KMS-11 (cell line): ENCODE results near the gene BABAM2.

Experiments used
- H2AFZ ChIP-seq: fragments of 200-600 bp; sonication (generic); 2 replicates; pipeline ENCODE4 v1.6.1; 2016; ENCODE audit warnings: antibody characterized with exemption, mixed run types, low read depth
- H3K27ac ChIP-seq: fragments of 200-600 bp; sonication (generic); 2 replicates; pipeline ENCODE4 v1.6.1; 2016; ENCODE audit warnings: mild to moderate bottlenecking, mixed run types
- H3K27me3 ChIP-seq: fragments of 200-600 bp; sonication (generic); 2 replicates; pipeline ENCODE4 v1.6.1; 2017; ENCODE audit warnings: mild to moderate bottlenecking, low read depth, mixed run types, moderate library complexity; ENCODE audit not compliant: insufficient read depth
- H3K36me3 ChIP-seq: fragments of 200-600 bp; sonication (generic); 2 replicates; pipeline ENCODE4 v1.6.1; 2017; ENCODE audit warnings: mild to moderate bottlenecking, mixed run types; ENCODE audit not compliant: insufficient read depth
- H3K4me1 ChIP-seq: fragments of 200-600 bp; sonication (generic); 2 replicates; pipeline ENCODE4 v1.6.1; 2016; ENCODE audit warnings: mild to moderate bottlenecking, low read depth, mixed run types; ENCODE audit not compliant: poor library complexity, severe bottlenecking
- H3K4me2 ChIP-seq: fragments of 200-600 bp; sonication (generic); 2 replicates; pipeline ENCODE4 v1.7.0; 2016; ENCODE audit warnings: mild to moderate bottlenecking, mixed run types
- H3K4me3 ChIP-seq: fragments of 200-600 bp; sonication (generic); IDR thresholded peaks from 2 replicates; pipeline ENCODE4 v1.6.1; 2017; ENCODE audit warnings: low read depth, low read length, mixed read lengths; ENCODE audit not compliant: insufficient read depth
- H3K79me2 ChIP-seq: fragments of 200-600 bp; sonication (generic); 2 replicates; pipeline ENCODE4 v1.6.1; 2016; ENCODE audit warnings: low read depth, mixed run types; ENCODE audit not compliant: insufficient read depth
- H3K9ac ChIP-seq: fragments of 200-600 bp; sonication (generic); 2 replicates; pipeline ENCODE4 v1.6.1; 2016; ENCODE audit warnings: mild to moderate bottlenecking, mixed run types
- H4K20me1 ChIP-seq: fragments of 200-600 bp; sonication (generic); 2 replicates; pipeline ENCODE4 v1.6.1; 2016; ENCODE audit warnings: mild to moderate bottlenecking, mixed run types; ENCODE audit not compliant: insufficient read depth
- TF ChIP-seq, protein P1 (sequence below): fragments of 200-600 bp; sonication (generic); conservative IDR thresholded peaks from 2 replicates; pipeline ENCODE4 v1.6.1; 2017; ENCODE audit warnings: low read depth, mild to moderate bottlenecking, antibody characterized with exemption, low read length, moderate library complexity, mixed read lengths

BABAM2 gene

DNA sequence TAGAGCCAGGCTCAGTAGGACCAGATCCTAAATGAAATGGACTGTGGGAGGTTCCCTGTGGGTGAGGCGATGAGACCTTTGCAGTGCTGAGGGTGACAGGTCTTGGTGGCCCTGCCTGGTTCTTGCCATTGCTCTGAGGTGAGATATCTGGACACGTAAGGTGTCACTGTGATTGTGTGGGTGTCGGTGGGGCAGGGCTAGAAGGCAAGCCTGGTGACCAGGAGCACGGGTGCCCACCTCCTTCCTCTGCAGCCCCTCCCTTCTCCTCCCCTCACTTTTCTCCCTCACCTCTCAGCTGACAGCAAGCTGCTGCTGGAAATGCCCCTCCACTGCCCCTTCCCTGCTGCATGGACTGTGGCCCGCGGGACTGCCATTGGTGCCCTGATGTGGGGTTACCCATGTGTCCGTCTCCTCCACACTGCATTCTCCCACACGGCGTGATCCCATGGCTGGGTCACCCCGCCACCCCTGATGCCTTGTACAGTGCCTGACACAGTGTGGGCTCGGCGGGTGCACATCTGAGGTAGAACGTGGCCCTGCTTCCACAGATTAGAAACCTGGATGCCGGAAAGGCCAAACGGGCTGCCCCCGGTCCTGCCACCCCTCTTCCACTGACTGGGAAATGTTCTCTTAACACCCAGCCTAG lies 446.6 kb downstream of the BABAM2 start:
- H3K4me1 ChIP-seq, result no peaks in the 10 kb centered on the region
- no peaks in the 10 kb centered on the region for H4K20me1 ChIP-seq
- no peak overlapping the region for H3K9ac ChIP-seq
- no peaks in the 10 kb centered on the region for H3K27me3 ChIP-seq
- TF ChIP-seq, protein P1, sequence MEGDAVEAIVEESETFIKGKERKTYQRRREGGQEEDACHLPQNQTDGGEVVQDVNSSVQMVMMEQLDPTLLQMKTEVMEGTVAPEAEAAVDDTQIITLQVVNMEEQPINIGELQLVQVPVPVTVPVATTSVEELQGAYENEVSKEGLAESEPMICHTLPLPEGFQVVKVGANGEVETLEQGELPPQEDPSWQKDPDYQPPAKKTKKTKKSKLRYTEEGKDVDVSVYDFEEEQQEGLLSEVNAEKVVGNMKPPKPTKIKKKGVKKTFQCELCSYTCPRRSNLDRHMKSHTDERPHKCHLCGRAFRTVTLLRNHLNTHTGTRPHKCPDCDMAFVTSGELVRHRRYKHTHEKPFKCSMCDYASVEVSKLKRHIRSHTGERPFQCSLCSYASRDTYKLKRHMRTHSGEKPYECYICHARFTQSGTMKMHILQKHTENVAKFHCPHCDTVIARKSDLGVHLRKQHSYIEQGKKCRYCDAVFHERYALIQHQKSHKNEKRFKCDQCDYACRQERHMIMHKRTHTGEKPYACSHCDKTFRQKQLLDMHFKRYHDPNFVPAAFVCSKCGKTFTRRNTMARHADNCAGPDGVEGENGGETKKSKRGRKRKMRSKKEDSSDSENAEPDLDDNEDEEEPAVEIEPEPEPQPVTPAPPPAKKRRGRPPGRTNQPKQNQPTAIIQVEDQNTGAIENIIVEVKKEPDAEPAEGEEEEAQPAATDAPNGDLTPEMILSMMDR, result no peak
- H3K79me2 ChIP-seq, result no peaks in the 10 kb centered on the region
- H3K4me3 ChIP-seq, result no peak overlapping the region
- H3K36me3 ChIP-seq, result no peaks in the 10 kb centered on the region
- no peak overlapping the region for H3K4me2 ChIP-seq
- H2AFZ ChIP-seq, result no peak overlapping the region
- H3K27ac ChIP-seq, result no peak overlapping the region

DNA sequence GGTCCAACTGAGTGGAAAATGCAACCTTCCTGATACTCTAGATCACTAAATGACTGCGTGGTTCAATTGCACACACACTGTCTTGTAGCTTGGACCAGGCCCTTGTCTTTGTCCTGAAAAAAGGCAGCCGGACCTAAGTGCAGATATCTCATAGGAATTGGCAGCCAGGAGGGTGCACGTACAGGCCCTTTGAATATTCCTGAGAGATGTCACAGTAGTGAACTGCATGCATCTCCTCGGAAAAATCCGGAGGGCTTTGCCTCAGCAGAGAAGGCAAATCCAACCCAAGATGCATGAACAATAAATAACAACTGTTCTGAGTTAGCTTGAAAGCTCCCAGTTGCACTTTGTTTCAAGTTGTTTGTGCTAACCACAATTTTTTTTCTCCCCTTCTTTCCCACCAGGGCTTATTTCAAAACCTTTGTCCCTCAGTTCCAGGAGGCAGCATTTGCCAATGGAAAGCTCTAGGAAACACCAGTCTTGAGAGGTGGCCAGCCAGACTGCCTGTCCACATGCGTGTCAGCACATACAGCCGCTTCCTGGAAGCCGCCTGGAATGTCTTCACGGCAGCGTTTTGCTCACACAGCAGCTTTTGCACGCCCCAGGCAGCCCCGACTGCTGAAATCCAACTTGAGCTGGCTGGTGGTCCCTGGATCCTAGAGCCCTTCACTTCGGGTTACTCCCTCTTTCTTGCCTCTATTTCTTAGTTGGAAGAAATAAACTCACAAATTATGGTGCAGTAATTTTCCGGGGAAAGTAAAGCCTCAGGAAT lies 447.7 kb downstream of the BABAM2 start:
- H3K79me2 ChIP-seq, result no peaks in the 10 kb centered on the region

DNA sequence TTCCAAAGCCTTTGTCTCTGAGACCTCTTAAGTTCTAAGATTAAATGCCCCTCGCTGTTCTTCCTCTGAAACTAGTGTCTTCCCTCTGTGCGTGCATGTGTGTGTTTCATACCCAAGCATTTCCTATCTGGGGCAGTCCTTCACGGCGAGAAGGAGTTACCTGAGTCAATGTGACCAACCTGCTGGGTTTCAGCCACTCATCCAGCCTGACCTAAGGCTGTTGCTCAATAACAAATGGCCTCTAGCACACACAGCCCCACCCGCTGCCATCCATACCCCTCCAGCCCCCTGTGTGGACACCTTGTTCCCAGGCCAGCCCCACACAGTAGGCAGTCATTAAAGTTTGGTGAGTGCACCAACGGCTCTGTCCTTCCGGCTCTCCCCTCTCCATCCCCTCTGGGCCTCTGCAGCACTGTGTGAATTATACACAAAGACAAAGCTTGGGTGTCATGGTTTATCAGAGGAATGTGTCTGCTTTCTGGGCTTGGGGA lies 448.3 kb downstream of the BABAM2 start:
- H3K36me3 ChIP-seq, result no peaks in the 10 kb centered on the region
- H3K9ac ChIP-seq, result no peak overlapping the region
- no peak overlapping the region for H3K27ac ChIP-seq
- H3K4me3 ChIP-seq, result no peak overlapping the region
- no peaks in the 10 kb centered on the region for H3K27me3 ChIP-seq
- no peak overlapping the region for H3K4me2 ChIP-seq
- no peaks in the 10 kb centered on the region for H3K79me2 ChIP-seq
- H2AFZ ChIP-seq, result no peak overlapping the region
- TF ChIP-seq, protein P1, result no peak
- no peaks in the 10 kb centered on the region for H3K4me1 ChIP-seq
- no peaks in the 10 kb centered on the region for H4K20me1 ChIP-seq

More for the DNA sequence above, 447.7 kb downstream of the BABAM2 start:
- Histone ChIP-seq H3K9ac (no peak overlapping the region), H3K4me3 (no peak overlapping the region), H2AFZ (no peak overlapping the region), H3K36me3 (no peaks in the 10 kb centered on the region), H3K4me1 (no peaks in the 10 kb centered on the region), H3K4me2 (no peak overlapping the region), H4K20me1 (no peaks in the 10 kb centered on the region), H3K27me3 (no peaks in the 10 kb centered on the region), H3K27ac (no peak overlapping the region)
- TF ChIP-seq, protein P1, result no peak

DNA sequence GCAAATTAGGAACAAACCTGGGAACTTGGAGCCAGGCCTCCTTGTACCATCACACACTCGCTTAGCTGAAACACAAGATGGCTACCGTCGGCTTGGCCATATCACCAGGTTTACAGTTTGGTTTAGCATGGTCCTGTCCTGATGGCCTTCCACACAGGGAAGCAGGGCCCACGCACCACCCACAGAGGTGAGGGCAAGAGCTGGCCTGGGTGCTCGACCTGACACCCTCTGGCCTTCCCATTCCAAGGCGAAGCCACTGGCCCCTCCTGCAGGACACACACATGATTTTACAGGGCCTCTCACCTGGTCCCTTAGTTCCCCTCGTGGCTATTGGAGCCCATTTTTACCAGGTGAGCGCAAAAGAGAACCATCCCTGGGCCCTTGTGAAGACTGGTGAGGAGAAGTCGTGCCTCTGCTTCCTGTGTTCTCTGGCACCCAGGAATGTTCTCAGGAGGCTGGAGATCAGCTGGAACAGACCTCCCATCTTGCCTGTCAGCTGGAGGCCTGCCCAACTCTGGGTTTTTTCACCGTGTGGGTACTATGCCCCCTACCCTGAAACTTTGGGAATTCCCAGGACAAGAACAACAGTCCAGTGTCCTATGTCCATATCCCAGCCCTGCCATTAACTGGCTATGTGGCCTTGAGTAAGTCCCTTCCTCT lies 449.1 kb downstream of the BABAM2 start:
- H3K79me2 ChIP-seq, result no peaks in the 10 kb centered on the region
- no peak overlapping the region for H3K4me2 ChIP-seq
- H3K27ac ChIP-seq, result no peak overlapping the region
- TF ChIP-seq, protein P1, result no peak
- no peaks in the 10 kb centered on the region for H4K20me1 ChIP-seq
- no peak overlapping the region for H3K4me3 ChIP-seq
- no peaks in the 10 kb centered on the region for H3K36me3 ChIP-seq
- no peak overlapping the region for H3K9ac ChIP-seq
- H3K27me3 ChIP-seq, result no peaks in the 10 kb centered on the region
- no peaks in the 10 kb centered on the region for H3K4me1 ChIP-seq
- H2AFZ ChIP-seq, result no peak overlapping the region
